ENCODE measurements around the gene DLGAP1. TPM values are rescaled to one million over a fixed set of nuclear protein-coding genes. Genes with fewer than 3 reads are reported as not detected.

Gene DLGAP1
- total RNA-seq, 1 experiment from 2014 or later, result 23.0 TPM

DNA sequence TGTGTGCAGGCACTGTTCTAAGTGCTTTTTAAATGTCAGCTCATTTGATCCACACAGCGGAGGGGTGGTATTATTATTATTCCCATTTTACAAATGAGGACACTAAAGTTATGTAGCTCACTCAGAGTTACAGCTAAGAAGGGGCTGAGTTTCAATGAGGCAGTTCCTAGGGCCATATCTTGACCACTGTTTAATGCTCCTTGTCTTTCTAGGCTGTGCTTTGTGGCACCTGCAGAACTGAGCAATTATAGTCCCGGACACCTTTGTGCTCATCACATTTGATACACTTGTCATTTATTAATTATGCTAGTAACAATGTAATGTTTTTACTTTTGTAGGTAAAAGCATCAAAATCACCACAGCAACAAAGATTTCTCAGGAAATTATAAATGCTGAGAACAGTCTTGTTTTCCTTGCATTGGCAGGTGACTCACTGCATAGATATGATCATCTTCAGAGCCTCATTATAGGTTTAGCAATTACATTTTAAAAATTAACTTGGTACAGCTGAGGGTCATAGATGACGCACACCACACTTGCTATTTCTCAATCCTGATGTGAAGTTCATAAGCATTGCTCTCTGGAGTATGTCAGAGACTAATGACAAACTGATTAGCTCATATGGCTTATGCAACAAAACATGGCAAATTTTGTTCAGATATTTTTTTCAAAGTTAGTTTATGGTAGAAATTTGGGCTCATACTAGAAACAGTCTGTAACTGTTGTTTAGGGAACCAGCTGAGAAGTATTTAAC is 638.3 kb downstream of the DLGAP1 start:
- no peak for ATAC-seq
- no peaks in the 10 kb centered on the region for H3K27me3 Mint-ChIP-seq (ENCODE audit: low read depth)

DNA sequence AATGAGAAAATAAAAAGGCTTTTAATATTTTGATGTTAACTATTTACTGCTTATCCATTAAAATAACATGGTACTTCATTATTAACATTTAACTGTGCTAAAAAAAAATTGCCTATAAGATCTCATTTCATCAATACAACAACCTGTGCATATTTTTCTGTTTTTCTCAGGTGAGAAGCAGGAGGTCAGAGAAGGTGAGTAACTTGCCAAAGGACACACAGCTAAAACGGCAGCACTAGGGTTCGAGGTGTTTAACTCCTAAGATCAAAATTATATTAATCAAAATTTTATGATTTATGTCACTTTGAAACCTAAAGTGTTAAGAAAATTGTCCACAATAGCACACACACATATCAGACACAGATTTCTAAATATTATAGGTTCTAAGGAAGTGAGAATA is 639.1 kb downstream of the DLGAP1 start:
- Mint-ChIP-seq H3K27me3 (ENCODE audit: low read depth) (no peaks in the 10 kb centered on the region), H3K9me3 (no peaks in the 10 kb centered on the region), H3K4me3 (no peak overlapping the region), H3K36me3 (no peaks in the 10 kb centered on the region), H3K27ac (no peak overlapping the region), H3K4me1 (peaks cover 8% of the 10 kb centered on the region)
- DNase-seq (ENCODE audit: low spot score), result no peak
- no peak for TF ChIP-seq ATF6 (CRISPR knock-in tag; IDR thresholded peaks at IDR 0.05)
- no peak for TF ChIP-seq FOXP4 (CRISPR knock-in tag; IDR thresholded peaks at IDR 0.05)
- TF ChIP-seq AFF4 (CRISPR knock-in tag; IDR thresholded peaks at IDR 0.05; ENCODE audit: borderline replicate concordance), result no peak
- no peak for TF ChIP-seq TCF7 (CRISPR knock-in tag; IDR thresholded peaks at IDR 0.05; ENCODE audit: low read depth)
- TF ChIP-seq ELF4 (CRISPR knock-in tag; IDR thresholded peaks at IDR 0.05; ENCODE audit: low read depth), result no peak
- TF ChIP-seq, protein P1, sequence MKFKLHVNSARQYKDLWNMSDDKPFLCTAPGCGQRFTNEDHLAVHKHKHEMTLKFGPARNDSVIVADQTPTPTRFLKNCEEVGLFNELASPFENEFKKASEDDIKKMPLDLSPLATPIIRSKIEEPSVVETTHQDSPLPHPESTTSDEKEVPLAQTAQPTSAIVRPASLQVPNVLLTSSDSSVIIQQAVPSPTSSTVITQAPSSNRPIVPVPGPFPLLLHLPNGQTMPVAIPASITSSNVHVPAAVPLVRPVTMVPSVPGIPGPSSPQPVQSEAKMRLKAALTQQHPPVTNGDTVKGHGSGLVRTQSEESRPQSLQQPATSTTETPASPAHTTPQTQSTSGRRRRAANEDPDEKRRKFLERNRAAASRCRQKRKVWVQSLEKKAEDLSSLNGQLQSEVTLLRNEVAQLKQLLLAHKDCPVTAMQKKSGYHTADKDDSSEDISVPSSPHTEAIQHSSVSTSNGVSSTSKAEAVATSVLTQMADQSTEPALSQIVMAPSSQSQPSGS (CRISPR knock-in tag; IDR thresholded peaks at IDR 0.05; ENCODE audit: borderline replicate concordance, low read depth), result no peak
- no peak for TF ChIP-seq TP53 (CRISPR knock-in tag; IDR thresholded peaks at IDR 0.05)
- TF ChIP-seq, protein P2, sequence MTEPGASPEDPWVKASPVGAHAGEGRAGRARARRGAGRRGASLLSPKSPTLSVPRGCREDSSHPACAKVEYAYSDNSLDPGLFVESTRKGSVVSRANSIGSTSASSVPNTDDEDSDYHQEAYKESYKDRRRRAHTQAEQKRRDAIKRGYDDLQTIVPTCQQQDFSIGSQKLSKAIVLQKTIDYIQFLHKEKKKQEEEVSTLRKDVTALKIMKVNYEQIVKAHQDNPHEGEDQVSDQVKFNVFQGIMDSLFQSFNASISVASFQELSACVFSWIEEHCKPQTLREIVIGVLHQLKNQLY (CRISPR knock-in tag; IDR thresholded peaks at IDR 0.05), result no peak
- TF ChIP-seq NFE2L1 (CRISPR knock-in tag; IDR thresholded peaks at IDR 0.05), result no peak
- no peak for TF ChIP-seq ESRRA (CRISPR knock-in tag; IDR thresholded peaks at IDR 0.05; ENCODE audit: borderline replicate concordance)
- TF ChIP-seq ERG (CRISPR knock-in tag; IDR thresholded peaks at IDR 0.05), result no peak
- no peak for TF ChIP-seq MAX (CRISPR knock-in tag; IDR thresholded peaks at IDR 0.05)
- no peak for TF ChIP-seq ZNF512 (CRISPR knock-in tag; IDR thresholded peaks at IDR 0.05; ENCODE audit: borderline replicate concordance)
- no peak for TF ChIP-seq SMAD4 (CRISPR knock-in tag; IDR thresholded peaks at IDR 0.05)
- ChIA-PET CTCF (no interaction called here), POLR2A (no interaction called here)
- no peak for ATAC-seq

More for the DNA sequence above, 638.3 kb downstream of the DLGAP1 start:
- Mint-ChIP-seq H3K4me1 (peaks cover 15% of the 10 kb centered on the region), H3K36me3 (no peaks in the 10 kb centered on the region), H3K4me3 (no peak overlapping the region), H3K27ac (no peak overlapping the region), H3K9me3 (no peaks in the 10 kb centered on the region)
- ChIA-PET POLR2A (no interaction called here), CTCF (interaction anchor here (1.2 kb wide), 1 partner anchor 46 kb away, joined by 5 read pairs; no protein-coding TSS in a partner anchor)
- DNase-seq (ENCODE audit: low spot score), result no peak
- TF ChIP-seq ZNF263 (CRISPR knock-in tag; IDR thresholded peaks at IDR 0.05; ENCODE audit: low read depth) (no peak), GABPB1 (CRISPR knock-in tag; IDR thresholded peaks at IDR 0.05) (peak; percentile 91)

Data from WTC11 (cell line).